ENCODE data around the gene TPPP3.

The TPPP3 gene

DNA sequence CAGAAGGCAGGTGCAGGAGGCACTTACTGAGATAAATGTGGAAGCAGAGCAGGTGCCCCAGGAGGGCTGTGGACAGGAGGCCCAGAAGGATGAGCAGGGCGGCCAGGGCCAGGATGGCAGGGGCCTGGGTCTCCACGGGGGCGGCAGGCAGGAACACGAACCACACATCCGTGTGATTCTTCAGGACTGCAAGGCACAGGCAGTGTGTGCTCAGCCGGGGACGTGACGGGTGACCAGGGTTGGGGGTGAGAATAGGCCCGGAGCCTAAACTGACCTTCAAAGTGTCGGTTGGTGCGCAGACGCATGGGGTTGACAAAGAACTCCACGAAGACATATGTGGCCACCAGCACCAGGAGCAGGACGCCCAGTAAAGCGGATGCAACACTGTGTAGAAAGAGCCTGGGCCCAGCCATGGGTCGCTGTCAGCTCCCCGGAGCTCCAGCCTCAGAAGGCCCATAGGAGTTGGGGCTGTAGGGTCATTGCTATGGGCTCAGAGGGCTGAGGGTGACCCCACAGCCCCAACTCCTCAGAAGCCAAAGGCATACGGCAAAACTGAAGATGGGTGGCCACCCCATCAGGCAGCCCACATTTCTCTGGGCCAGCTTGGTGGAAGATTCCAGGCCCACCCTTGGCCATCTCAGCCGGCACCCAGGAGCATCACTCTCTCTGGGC, 5.4 kb upstream of the TPPP3 start:
- H3K4me3 ChIP-seq (replicated peaks; ENCODE audit: low read depth, low read length) = no peak overlapping the region
- DNase-seq (ENCODE audit: extremely low read depth, low read depth) = no peak
- TF ChIP-seq, protein P1, sequence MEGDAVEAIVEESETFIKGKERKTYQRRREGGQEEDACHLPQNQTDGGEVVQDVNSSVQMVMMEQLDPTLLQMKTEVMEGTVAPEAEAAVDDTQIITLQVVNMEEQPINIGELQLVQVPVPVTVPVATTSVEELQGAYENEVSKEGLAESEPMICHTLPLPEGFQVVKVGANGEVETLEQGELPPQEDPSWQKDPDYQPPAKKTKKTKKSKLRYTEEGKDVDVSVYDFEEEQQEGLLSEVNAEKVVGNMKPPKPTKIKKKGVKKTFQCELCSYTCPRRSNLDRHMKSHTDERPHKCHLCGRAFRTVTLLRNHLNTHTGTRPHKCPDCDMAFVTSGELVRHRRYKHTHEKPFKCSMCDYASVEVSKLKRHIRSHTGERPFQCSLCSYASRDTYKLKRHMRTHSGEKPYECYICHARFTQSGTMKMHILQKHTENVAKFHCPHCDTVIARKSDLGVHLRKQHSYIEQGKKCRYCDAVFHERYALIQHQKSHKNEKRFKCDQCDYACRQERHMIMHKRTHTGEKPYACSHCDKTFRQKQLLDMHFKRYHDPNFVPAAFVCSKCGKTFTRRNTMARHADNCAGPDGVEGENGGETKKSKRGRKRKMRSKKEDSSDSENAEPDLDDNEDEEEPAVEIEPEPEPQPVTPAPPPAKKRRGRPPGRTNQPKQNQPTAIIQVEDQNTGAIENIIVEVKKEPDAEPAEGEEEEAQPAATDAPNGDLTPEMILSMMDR (IDR thresholded peaks at IDR 0.05; ENCODE audit: low read depth, low read length, missing control alignments) = no peak

DNA sequence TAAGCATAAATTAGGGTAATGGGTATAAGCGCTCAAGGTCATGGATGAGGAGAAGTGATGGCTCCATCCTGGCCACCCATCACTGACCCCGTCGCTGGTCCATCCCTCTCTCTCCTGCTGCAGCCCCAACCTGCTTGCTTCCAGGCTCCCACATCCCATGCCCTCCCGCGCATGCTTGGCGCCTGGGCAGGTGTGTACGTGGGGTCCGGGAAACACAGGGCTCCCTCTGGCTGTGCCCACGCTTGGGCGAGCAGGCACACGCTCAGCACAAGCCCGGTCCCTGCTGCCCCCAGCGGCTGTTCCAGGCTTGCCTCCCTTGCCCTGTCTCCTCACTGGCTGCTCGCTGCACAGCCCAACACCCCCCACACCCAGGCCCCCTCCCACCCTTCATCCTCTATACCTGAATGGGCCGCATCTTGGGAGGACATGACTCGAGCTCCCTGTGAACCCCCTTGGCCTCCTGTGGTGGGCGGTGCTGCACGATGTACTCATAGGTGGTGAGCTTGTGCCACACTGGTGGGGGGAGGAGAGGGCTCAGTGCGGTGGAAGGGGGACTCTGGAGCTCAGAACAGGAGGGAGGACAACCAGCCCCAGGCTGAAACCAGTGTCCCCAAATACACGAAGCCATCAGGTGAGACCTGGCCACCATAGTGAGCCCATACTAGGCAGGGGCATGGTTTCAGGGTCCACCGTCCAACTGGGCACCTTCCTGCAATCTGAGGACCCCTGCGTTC, 4.7 kb upstream of the TPPP3 start:
- TF ChIP-seq, protein P1 (IDR thresholded peaks at IDR 0.05; ENCODE audit: low read depth, low read length, missing control alignments) = no peak
- no peak overlapping the region for H3K4me3 ChIP-seq (replicated peaks; ENCODE audit: low read depth, low read length)
- DNase-seq (ENCODE audit: extremely low read depth, low read depth) = no peak

DNA sequence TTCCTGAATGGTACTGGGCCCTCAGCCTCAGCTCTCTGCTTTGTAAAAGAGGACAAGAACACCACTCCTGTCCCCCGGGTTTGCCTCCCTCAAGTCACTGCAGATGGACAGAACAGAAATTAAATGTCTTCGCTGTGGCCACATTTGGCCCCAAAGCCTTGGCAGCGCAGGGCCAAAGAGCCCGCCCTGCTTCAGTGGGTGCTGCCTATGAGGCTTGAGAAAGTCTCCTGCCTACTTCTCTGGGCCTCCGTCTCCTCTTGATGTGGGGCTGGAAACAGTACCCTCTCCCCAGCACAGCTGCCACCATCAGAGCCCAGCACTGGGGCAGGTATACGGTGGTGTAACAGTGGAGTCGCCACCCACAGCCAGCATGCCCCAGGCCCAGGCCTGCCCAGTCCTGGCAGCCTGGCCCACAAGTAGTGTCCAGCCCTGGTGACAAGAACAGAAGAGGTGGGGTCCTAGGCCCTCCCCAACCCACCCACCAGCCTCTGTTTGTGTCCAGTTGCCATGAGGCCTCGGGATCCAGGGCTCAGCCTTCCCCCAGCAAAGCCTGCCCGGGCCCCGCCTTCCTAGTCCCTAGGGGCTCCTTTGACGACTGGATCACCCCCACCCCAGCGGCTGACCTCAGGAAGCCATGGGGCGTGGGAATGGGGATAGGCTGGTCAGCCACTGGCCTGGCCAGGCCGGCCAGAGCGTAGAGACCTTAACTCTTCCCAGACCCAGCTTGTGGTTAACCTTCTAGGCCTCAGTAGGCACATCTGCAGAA, 3.9 kb upstream of the TPPP3 start:
- DNase-seq (ENCODE audit: extremely low read depth, low read depth) = no peak
- TF ChIP-seq, protein P1 (IDR thresholded peaks at IDR 0.05; ENCODE audit: low read depth, low read length, missing control alignments) = no peak

DNA sequence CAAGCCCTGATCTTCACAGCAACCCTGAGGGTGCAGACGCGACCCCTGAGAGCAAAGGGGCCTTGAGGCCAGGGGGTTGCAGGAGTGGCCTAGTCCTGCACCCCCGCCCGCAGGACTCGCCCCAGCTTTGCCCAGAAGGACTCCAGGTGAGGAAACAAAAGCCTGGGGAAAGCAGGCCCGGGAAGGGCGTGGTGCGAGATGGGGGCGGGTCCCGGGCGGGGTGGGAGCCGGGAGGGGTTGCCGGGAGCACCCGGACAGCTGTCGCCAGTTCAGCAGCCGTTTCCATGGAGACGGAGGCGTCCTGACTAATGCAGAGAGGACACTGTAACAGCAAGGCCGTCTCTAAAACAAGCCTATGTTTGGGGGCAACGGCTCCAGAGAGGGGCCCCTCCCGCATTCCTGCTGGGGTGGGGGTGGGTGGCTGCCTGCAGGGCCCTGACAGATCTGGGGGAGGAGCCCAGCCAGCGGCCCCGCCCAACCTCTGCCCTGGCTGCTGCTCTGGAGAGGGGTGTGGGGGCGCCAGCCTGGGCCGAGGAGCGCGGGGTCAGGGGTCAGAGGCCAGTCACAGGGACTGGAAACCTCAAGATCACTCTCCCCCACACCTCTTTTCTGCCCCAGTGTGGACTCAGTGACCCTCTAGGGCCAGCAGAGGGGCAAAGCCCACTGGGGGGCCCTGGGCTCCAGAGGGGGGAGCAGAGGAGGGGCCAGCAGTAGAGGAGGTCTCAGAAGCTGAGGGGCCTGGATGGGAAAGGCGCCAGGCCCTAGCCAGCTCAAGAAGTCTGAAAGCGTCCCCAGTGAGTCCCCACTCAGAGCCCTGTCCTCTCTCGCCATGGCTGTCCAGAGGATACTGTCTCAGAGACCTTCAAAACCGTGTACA, 3.1 kb upstream of the TPPP3 start:
- DNase-seq (ENCODE audit: extremely low read depth, low read depth) = peak; percentile 68
- TF ChIP-seq, protein P1 (IDR thresholded peaks at IDR 0.05; ENCODE audit: low read depth, low read length, missing control alignments) = no peak
- H3K4me3 ChIP-seq (replicated peaks; ENCODE audit: low read depth, low read length) = no peak overlapping the region

More for the DNA sequence above, 3.9 kb upstream of the TPPP3 start:
- H3K4me3 ChIP-seq (replicated peaks; ENCODE audit: low read depth, low read length) = no peak overlapping the region

DNA sequence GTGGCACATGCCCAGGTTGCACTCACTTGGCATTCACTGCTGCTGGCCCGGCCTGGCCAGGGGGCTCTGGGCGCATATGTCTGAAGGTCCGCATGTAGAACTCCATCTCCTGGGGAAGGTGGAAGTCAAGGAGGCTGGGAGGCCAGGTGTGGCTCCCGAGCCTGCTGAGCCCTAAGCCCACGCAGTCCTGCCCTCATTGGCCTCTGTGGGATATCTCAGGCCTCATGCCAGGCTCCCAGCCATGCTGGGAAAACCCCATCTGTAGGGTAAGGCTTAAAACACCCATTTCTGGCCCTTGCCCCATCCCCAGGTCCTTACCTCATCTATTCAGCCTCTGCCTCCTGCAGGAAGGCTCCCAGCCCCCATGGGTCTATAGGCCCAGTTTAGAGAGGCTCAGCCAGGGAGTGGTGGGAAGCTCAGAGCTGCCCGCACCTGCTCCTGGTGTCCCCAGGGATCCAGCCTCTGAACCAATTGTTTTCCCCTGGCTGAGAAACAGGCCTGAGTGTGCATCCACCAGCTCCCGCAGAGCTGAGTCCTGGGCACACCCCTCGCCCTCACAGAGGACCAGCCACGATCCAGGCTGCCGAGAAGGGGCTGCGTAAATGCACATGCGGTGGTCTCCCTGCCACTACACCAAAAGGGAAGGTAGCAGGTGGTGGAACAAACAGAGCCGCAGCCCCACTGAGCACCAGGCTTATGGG, 2.3 kb upstream of the TPPP3 start:
- TF ChIP-seq, protein P1 (IDR thresholded peaks at IDR 0.05; ENCODE audit: low read depth, low read length, missing control alignments) = no peak
- H3K4me3 ChIP-seq (replicated peaks; ENCODE audit: low read depth, low read length) = no peak overlapping the region
- no peak for DNase-seq (ENCODE audit: extremely low read depth, low read depth)

DNA sequence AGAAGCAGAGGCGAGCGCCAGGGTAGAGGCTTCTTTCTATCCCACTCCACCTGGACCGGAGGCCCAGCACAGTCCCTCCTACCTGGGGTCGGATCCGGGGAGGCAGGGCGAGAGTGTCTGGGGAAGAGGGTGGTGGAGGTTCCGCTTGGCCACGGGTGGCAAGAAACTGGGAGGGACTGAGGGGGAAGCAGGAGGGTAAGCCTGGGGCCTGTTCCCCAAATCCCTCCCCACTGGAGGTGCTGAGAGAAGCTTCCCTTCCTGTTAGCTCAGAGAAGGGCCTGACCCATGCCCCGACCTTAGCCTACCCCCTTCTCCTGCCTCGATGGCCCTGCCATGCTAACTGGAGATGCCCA, 1.8 kb upstream of the TPPP3 start:
- no peak for DNase-seq (ENCODE audit: extremely low read depth, low read depth)

More for the DNA sequence above, 1.8 kb upstream of the TPPP3 start:
- no peak overlapping the region for H3K4me3 ChIP-seq (replicated peaks; ENCODE audit: low read depth, low read length)
- TF ChIP-seq, protein P1 (IDR thresholded peaks at IDR 0.05; ENCODE audit: low read depth, low read length, missing control alignments) = no peak

All from HFF-Myc (cell line).